HG02870 (cell line): ENCODE results near the gene IL11.

ENCODE experiments used
- ATAC-seq: cut with Tn5 transposase; IDR thresholded peaks from one replicate; pipeline ENCODE4 v1.9.1; 2021; ENCODE audit warnings: mild to moderate bottlenecking, moderate library complexity; ENCODE audit not compliant: unreplicated experiment

Gene IL11

DNA sequence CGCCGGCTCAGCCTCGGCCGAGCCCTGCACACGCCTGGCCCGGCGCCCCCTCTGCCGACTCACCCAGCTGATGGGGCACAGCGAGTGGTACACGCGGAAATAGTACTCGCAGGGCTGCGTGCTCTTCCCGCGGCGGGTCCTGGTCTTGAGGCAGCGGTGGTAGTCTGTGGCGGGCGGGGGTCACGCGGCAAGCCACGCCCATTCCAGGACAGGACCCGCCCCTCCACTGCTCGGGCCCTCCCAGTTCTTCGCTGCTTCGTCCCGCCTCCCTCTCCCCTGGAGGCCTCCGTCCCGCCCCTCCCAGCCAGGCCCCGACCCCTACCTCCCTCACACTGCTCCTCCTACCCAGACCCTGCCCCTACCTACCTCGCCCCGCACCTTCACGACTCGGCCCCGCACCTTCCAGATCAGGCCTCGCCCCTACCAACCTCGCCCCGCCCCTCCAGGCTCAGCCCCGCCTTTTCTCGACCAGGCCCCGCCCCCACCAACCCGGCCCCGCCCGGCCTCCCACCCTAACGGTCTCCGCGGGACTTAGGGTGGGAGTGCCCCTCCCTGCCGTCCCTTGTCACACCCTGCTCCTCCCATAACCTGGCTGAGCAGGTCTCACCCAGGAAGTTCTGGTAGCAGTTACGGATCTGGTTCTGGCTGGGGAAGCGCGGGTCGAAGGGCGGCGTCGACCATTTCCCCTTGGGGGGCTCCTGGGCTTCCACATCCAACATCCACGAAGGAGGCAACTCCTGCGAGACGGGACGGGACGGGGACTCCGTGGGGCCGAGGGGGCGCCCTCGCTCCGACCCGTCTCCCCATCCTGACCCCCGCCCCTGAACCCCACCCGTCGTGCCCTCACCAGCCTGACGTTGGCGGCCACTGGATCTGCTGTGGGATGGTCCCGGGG, 16.2 kb downstream of the IL11 start:
- no peak for ATAC-seq

DNA sequence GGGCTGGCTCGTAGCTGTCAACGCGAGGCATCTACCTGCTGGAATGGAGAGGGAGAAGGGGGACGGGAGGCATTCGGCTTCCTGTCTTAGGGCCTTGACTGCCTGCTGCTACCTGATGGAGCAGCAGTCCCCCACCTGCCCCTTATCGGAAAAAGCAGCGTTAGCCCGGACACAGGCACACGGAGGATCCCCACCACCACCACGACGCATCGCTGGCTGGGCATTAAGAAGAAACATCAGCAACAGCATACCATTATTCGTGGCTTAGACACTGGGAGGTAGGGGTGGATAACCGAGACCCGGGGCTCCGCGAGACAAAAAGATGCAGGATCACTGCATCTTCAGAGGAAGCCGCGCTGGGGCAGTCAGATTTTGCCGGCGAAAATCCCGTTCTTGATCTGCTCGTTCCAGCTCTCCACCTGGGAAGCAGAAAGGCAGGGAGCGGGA, 16.9 kb downstream of the IL11 start:
- ATAC-seq, result no peak

DNA sequence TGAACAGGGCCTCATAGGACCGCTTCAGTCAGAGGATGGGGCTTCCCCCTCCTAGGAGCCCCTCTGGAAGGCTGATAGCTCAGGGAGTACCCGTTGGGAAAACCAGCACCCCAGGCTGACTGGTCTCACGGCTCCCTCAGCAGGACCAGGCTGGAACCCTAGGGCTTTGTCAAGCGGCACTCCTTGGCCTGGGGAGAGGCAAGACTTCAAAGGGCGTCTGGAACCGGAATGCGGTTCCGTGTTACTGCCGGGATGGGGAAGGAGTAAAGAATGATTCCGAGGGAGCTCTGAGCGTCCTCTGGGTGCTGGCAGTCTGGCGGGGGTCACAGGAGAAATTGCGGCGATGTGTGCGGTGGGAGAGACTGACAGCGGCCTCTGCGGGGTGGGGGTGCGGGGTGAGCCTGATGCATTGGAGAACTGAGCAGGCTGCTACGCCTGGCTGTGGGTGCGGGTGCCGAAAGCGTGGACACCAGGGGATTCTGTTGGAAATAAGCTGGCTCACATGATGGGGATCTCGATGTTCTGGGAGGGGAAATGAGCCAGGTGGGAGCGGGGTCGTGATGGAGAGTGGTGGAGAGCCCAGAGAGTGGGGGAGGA, 17.6 kb downstream of the IL11 start:
- no peak for ATAC-seq

DNA sequence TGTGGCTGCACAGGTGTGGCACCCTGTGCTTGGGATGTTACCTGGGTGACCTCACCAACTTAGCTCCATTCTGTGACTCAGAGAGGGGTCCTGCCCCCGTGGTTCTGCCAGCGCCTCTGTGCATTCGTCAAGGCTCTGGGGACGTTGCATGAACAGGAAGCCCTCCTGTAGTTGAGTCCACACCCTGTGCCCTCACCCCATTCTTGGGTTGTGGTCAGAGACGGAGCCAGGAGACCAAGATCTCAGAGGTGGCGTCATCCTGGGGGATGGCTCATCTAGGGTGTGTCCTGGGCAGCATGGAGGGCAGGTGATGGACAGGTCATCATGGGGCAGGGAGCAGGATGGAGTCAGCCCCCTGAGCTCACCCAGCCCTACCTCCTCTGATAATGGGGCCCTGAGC, 18.2 kb downstream of the IL11 start:
- ATAC-seq, result no peak

DNA sequence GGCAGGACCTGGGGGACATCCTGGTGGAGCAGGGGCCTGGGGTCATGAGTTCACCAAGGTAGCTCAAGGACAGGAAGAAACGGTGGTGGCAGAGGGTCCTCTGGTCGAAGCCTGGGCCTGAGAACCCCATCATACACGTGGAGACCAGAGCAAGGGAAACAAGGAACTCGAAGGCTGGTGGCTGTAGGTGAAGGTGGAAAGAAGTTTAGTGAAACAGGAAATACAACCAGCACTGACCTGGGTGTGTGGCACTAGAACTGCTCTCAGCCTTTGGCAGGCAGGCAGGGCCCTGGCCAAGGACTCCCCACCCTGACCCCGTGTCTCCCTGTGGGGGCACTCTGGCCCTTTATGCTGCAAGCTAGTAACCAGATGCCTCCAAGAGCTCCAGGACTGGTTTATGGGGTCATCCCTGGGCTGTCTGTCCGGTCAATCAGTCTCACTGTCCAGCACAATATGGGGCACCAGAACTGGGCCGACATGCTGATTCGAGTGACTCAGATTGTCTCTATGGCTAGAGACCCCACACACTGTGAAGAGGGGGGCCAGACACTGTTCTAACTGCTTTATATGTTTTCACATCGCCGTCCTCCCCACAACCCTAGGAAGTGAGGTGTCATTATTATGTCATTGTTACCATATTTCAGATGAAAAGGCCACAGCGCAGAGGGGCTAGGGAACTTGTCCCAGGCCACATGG, 19.5 kb downstream of the IL11 start:
- ATAC-seq, result no peak

DNA sequence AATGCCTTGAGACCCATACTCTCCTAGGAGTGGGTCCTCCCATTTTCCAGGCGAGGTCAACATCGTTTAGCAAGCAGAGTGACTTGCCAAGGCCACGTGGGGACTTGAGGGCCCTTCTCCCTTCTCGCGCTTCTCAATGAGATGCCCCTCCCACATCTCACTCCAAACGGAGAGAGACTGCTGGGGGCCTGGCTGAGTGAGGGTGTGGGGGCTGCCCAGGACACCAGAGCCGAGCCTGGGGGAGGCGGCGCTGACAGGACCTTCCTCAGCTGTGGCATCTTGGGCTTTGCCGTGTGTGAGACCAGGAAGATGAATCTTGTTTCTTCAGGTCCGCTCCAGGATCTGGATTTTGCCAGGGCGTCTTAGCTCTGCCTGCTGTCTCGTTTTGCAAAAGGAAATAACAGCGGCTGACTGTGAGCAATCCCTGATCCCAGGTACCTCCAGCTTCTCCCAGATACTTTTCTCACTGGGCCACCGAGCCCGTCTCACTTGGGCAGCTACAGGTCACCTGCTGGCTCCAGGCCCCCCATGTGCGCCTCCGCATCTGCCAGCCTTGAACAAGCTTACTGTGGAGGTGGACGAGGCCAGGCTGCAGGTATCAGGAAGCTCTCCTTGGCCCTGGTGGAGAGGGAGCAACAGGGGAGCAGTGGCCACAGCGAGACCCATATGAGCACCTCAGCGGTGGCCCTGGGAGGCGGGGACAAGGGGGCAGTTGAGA, 21.8 kb downstream of the IL11 start:
- ATAC-seq, result no peak

DNA sequence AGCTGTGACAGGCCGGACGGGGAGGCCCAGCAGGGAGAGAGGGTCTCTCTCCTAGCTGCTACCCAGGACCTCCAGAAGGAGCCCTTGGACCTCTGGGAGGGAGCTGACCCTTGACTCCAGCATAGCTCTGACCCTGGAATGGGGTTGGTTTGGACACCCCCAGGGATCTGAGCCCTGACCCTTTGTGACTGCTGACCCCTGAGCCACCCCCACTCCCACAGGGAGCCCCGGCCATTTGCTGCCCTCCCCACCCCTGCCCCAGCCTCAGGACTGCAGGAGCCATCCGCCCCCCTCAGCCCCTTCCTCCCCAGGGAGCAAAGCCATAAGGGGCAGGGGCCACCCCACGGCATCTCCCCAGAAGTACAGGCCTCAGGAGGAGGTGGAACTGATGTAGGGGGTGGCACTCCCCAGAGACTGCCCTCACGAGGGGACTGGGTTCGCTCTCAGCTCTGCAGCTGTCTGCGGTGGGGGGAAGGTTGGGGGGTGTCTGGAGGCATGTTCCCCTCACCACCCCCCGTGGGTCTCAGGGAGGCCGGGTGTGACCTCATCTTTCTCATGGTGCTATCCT, 22.7 kb downstream of the IL11 start:
- no peak for ATAC-seq

DNA sequence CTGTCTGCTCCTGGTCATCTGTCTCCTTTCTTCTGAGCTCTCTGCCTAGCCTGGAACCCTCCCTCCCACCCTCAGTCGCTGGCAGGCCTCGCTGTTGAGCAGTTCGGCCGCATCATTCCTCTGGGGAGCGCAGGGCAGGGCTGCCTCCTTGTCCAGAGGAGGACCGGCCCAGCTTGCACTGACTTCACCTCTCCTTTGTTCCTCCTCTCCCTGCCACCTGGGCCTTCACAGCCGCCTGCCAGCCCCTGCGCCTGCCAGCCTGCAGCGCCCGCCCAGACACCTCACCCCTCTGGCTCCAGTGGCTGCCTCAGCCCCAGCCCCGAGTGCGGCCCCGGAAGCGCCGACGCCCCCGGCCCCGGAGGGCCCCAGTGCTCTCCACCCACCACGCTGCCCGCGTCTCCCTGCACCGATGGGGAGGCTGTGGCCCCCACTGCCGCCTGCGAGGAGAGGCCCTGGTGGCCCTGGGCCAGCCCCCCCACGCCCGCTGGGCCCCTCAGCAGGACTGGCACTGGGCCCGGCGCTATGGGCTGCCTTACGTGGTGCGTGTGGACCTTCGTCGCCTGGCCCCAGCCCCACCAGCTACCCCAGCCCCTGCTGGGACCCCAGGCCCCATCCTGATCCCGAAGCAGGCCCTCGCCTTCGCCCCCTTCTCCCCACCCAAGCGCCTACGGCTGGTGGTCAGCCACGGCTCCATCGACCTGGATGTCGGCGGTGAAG, 23.4 kb downstream of the IL11 start:
- no peak for ATAC-seq

DNA sequence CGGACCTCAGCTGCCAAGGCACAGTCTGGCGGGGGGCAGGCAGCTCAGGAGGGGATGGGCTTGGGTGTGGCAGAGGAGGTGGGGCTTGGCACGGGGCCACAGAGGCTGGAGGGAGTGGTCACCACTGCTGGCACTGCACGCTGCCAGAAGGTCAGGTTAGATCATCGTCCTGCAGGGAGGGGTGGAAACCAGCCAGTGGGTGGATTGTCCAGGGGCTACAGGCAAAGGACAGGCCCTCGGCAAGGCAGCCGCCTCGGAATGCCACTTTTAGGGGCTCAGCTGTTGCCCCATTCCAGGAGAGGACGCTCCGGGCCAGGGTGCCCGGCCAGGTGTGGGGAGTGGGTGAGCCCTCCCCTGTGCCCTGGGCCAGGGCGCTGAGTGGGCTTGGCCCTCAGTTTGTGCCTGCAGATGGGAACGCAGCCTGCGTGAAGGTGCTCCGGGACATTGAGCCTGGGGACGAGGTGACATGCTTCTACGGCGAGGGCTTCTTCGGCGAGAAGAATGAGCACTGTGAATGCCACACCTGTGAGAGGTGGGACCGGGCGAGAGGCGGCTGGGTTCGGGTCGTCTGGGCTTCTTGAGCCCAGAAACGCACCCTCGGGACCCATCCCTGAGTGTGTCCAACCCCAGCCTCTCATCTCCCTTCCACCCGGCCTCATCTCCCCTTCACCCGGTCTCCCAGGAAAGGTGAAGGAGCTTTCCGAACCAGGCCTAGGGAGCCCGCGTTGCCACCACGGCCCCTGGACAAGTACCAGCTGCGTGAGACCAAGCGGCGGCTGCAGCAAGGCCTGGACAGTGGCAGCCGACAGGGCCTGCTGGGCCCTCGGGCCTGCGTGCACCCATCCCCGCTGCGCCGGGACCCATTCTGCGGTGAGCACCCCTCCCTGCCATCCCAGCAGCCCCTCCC, 24.2 kb downstream of the IL11 start:
- no peak for ATAC-seq

DNA sequence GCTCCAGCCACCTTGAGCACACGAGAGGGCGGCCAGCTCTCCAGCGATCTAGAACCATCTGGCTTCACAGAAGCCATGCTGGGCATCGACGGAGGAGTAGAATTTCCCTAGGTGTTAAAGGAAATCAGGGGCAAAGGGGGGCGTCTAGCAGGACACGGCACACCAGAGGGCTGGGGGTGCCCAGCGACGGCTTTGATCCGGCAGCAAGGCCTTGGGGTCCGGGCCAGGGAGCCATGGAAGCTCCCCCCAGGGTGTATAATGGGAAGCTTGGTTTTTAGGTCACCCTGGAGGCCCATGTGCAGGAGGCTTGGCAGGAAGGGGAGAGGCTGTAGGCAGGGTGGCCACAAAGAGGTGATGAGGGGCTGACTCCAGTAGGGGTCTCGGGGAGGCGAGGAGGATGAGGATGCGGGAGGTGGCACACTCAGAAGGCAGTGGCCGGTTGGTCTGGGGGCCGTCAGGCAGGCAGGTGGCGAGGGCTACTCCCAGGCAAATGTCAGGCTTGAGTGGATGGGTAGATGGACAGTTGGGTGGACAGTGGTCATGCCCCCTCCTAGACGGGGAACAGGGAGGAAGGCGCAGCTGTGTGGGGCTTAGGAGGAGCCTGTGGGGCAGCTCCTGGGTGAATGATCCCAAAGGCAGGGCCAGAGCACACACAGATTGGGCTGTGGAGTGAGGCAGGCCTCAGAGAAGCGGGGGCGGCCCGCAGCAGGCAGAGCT, 25.0 kb downstream of the IL11 start:
- ATAC-seq, result no peak

DNA sequence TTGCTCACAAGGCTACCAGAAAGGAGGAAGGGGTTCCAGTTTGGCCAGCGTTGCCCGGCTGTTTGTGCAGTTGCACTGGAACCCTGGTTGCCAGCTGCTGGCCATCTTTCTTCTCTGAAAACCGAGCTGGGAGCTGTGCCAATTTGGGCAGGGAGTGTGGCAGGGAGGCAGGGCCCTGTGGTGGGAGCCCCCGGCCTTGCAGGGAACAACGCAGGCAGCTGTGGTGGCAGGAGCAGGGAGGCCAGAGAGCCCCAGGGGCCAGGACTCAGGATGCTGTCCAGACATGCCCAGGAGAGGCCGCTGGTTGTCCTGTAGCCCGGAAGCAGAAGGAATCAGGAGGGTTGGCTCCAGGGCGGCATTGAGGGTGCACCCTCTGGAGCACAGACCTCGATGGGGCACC, 25.8 kb downstream of the IL11 start:
- ATAC-seq, result no peak

DNA sequence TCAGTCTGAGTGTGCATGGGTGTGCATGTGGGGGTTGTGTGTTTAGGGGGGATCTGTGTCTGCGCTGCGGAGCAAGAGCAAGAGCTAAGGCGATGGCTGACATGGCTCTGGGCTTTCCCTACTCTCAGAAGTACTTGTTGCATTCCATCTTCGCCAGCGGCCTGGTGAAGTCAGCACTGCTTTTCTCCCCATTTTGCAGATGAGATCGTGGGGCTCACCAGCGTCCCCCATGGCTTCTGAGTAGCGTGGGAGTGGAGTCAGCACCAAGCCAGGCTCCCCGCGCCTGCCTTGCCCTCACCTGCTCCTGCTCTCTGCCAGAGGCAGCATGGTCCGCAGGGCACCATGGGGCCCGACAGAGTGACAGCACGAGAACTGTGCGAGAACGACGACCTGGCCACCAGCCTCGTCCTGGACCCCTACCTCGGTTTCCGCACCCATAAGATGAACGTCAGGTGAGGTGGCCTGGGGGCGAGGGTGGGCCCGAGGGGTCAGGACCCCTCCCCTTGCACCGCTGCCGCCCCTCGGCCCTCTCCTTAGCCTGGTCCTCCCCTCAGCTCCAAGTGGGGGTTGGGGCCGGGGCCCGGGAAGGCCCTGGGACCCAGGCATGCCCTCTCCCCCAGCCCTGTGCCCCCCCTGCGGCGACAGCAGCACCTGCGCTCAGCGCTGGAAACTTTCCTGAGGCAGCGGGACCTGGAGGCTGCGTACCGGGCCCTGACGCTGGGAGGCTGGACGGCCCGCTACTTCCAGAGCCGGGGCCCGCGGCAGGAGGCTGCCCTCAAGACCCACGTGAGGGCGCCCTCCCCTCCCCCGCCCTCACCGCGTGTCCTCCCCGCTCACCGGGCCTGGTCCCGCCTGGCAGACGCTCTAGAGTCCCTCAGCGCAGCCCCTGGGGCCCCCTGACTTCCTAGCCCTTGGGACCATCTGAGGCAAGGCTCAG, 28.4 kb downstream of the IL11 start:
- ATAC-seq, result no peak

DNA sequence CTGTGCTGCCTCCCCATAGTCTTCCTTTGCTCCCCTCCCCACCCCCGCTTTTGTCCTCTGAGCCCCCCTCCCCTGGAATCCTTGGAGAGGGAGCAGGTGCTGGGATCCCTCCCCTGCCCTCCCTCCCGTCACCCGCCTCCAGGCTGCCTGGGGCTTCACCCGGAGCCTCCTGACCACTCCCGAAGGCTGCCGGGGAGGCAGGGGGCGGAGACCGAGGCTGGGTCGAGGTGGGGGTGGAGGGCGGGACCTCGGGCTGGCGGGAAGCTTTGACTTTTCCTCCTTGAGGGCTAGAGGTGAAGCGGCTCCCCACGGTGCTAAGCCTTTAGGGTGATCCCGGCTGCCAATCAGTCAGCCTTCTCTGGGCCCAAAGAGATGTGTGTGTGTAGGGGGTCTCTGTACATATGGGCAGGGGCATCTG, 29.1 kb downstream of the IL11 start:
- ATAC-seq, result no peak

DNA sequence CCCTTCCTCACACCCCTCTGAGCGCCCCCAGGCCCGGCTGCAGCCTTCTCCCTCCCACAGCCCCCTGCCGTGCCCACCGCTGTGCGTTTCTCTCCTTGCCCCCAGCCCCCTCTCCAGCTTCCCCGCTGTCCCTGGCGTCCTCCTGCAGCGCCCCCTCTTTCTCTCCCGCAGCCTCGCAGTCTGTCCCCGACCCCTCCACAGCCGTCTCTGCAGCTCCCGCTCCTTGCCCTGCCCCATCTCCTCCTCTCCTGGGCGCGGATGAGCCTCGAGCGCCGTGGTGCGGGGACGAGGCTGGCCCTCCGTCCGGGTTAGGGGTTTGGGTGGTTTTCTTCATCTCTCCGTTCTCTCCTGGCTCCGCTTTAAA, 29.5 kb downstream of the IL11 start:
- no peak for ATAC-seq

DNA sequence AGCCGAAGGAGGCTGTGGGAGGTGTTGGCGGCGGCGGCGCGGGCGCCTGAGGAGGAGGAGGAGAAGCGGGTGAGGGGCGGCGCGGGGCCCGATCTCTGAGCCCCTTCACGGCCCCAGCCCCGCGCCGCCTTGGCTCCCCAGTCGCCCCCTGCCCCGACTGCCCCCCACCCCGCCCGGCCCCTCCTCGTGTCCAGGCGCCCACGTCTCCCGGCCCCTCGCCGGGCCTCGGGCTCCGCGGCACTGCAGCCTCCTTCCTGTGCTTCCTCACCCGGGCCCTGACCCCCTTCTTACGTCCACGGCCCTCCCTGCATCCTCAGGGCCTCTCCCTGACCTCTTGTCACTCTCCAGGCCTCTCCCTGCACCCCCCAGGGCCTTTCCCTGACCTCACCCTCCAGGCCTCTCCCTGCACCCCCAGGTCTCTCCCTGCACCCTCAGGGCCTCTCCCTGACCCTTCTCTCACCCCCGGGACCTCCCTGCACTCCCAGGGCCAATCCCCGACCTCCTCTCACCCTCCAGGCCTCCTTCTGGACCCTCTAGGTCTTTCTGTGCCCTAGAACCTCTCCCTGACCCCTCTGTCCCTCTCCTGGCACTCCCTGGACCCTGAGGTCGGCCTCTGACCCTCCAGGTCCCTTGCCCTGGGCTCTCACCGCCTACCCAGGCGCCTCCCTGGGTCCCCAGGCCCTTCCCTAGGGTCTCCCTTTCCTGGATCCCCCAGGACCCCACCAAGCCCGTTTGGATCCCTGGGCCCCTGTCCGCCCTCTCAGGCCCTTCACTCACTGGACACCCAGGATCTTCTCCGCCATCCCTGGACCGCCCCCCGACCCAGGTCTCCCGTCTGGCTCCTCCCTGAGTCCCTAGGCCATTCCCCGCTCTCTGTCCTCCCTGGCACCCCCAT, 30.1 kb downstream of the IL11 start:
- no peak for ATAC-seq

DNA sequence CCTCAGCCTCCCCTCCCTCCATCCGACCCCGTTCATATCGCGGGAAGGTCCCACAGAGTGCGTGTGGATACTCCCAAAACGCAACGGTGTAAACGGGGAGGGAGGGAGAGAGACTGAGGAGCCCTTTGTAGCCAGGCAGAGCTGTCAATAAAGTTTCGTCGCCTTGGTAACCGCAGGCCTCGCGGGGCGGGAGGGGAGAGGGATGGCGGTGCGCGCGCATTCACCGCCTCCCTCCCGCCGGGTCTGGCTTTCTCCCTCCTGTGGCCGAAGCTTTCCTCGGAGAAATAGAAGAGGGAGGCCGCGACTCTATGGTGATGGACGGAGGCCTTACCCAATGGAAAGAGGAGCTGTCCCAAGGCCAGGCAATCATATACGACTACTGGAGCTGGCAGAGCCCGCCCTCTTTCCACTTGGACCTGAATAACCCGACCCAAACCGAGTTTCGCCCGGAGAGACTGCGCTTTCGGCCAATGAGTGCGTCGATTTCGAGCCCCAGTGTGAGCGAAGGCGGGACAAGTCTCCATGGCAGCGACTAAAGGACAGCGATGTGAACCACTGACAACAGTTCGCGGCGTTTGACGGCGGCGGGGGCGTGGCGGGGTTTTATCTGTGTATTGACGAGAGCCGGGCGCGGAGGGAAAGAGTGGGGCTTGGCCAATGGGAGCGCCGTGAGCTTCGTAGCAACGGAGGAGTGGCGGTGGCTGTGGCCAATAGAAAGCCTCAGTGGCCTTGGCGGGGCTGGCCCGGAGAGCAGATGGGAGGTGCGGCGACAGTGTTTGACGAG, 31.0 kb downstream of the IL11 start, which contains the start of gene KMT5C:
Gene KMT5C, plus strand, starts transcription at position 772 of the 784 bp plus-strand sequence. CDS start 2,061 bp downstream, outside the sequence.
- ATAC-seq, result peak; percentile 78
